Activated CD4-positive, alpha-beta T cell treated with anti-CD3 and anti-CD28 coated beads, Interleukin-2, amount 50 U/mL, for 1 hour (primary cell): Measurements from ENCODE around the gene NOS3.

Source experiments
- DNase-seq: peaks from one replicate; pipeline ENCODE4 v3.0.0-alpha.2; 2020

The NOS3 gene

DNA sequence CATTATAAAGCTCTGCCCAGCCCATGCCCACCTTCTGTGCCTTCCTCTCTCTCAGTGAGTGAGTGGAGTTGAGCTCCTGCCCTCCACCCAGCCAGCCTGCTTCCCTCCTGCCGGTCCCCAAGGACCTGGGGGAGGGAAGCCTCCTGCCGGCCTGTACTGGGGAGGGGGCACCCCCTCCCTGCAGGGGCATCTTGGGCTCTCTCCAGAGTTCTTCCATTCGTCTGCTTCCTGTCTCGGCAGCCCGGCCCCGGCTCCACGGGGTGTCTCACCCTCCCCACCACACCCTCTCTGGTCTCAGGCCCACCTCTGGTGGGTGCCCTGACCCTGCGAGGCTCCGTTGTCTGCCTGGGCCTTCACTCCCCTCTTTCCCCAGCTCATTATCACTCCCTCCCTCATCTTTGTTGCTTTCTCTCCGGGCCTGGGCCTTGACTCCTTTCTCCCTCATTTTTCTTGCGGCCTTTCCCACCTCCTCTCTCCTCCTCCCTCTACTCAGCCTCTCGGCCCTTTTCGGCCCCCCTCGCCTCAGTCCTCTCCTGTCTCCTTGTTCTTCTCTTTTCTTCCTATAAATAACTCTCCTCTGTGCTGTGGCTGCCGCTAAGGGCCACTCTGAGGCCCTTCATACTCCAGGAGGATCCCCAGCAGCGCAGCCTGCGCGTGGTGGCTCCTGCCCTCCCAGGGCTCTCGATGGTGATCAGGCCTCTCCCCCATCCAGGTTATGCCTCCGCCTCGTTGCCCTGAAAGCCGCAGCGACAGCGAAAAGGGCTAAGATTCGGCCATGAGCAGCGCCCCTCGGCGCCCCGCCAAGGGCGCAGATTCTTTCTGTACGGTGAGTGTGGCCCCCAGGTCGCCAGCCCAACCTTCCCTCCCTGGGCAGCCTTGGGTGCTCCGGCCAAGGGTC lies 70.6 kb downstream of the NOS3 start:
- no peak for DNase-seq

- no peak for DNase-seq
Measured at GRCh38 chr7:151062111-151062398, 71.2 kb downstream of the NOS3 start.

GRCh38 chr7:151062399-151063211 lies 71.8 kb downstream of the NOS3 start:
- DNase-seq, result no peak

DNA sequence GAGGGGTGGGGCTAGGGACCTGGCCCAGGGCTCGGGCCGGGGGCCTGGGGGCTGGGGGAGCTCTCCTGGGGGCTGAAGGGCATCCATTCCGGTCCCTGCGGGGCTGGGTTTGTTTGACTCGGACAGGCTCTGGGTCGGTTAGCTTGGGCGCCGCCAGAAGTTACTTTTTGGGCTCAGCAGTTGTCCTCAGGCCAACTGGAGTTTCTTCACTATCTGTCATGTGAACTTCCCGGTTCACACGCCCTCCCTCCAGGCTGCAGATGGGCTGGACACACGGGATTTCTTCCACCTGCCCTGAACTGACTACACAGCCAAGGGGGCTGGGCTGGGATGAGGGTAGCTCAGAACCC lies 72.4 kb downstream of the NOS3 start:
- DNase-seq, result no peak
